Measurements from ENCODE around the gene LIF.

LIF gene

DNA sequence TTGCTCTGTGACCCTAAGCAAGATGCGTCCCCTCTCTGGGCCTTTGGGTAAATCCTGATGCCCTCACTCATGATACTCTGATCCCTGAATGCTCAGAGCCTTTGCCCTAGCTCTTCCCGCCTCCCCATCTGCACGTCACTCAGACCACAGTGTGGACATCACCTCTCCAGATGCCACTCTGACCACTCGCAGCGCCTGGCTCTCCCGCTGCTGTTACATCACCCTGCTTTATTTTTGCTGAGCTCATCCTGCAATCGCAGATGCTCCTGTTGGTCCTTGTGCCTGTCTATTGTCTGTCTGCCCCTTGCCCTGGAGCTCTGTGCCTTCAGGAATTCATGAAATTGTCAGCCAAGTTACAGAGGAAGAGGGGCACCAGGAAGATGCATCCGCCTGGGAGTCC is 14.6 kb upstream of the LIF start:
- TF ChIP-seq CTCF (conservative IDR thresholded peaks at IDR 0.05), result no peak
- H3K27ac ChIP-seq, result no peak overlapping the region

- no peak for TF ChIP-seq CTCF (conservative IDR thresholded peaks at IDR 0.05)
- no peak overlapping the region for H3K27ac ChIP-seq
Measured at GRCh38 chr22:30260682-30261081, 14.1 kb upstream of the LIF start.

DNA sequence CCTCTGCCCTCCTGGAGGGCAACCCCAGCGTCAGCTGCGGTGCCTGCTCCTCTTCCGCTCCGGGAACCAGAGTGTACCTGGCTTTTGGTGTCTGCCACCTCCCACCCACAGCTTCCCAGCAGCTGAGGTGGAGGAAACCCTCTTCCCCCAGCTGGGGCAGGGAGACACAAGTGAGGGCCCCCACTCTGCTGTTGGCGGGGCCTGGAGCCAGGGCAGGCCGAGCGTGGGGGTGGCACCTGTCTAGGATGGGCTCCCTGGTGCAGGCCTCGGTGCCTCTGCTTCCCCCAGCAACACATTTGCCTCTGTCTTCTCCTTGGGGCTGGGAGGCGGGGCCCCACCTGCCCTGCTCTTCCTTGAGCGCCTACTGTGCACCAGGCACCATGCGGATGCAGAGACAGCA is 13.7 kb upstream of the LIF start:
- no peak for TF ChIP-seq CTCF (conservative IDR thresholded peaks at IDR 0.05)
- H3K27ac ChIP-seq, result no peak overlapping the region

- no peak overlapping the region for H3K27ac ChIP-seq
- no peak for TF ChIP-seq CTCF (conservative IDR thresholded peaks at IDR 0.05)
Measured at GRCh38 chr22:30254314-30254713, 7.8 kb upstream of the LIF start.

GRCh38 chr22:30253205-30253852 is 6.8 kb upstream of the LIF start:
- no peak overlapping the region for H3K27ac ChIP-seq
- TF ChIP-seq CTCF (conservative IDR thresholded peaks at IDR 0.05), result no peak

DNA sequence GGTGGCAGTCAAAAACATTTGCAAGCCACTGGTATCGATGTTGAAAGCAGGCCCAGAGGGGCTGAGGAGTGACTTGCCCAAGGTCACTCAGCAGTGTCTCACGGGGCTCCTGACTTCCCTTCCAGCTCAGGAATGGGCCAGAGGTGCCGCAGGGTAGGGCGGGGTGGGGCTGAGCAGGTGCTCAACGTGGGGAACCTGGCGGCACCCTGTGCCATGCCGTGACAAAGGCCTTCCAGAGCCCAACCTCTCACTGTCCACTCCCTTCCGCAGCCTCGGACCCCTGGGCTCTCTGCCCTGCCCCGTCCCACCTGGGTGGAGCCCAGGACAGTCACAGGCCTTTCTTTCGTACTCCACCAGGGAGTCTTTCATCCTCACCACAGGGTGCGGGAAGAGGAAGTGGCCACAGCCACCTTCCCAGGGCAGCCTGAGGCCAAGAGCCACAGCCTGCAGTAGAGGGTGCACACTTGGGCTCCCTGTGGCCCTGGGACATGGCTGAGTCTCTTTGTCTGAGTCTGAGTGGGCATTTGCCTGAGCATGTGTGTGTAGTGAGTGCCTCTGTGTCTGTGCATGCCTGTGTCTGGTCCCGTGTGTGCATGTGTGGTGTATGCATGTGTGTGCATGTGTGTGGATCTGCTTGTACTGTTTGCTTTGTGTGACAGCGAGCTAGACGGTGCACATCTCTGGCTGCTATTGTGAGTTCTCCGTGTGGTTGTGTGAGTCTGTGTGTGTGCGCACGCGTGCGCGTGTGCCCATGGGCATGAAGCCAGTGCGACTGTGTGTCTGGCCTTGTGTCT is 6.0 kb upstream of the LIF start:
- TF ChIP-seq CTCF (conservative IDR thresholded peaks at IDR 0.05), result no peak
- H3K27ac ChIP-seq, result no peak overlapping the region

- TF ChIP-seq CTCF (conservative IDR thresholded peaks at IDR 0.05), result no peak
- H3K27ac ChIP-seq, result no peak overlapping the region
Measured at GRCh38 chr22:30251711-30252110, 5.2 kb upstream of the LIF start.
